HG02884 (cell line): ENCODE measurements around the gene FRRS1L.
A peak's percentile ranks its signal among the peaks of the same experiment; 100 is the strongest.
"Not testable (repeated sequence)": the region's sequence is repeated elsewhere in the genome, so short reads cannot be mapped to it uniquely, and the experiment has no call there.

Experiments used
- ATAC-seq: cut with Tn5 transposase; IDR thresholded peaks from one replicate; pipeline ENCODE4 v1.9.1; 2021; ENCODE audit warnings: mild to moderate bottlenecking, moderate library complexity; ENCODE audit not compliant: unreplicated experiment

The FRRS1L gene

GRCh38 chr9:109134167-109134578, 32.9 kb downstream of the FRRS1L start:
- ATAC-seq, result no peak

GRCh38 chr9:109133533-109133932, 33.5 kb downstream of the FRRS1L start:
- no peak for ATAC-seq

- no peak for ATAC-seq
These were observed 34.5 kb downstream of the FRRS1L start for GRCh38 chr9:109132567-109133021.

- ATAC-seq, result no peak
These were observed 37.4 kb downstream of the FRRS1L start for GRCh38 chr9:109129470-109130197.

- ATAC-seq, result not testable (repeated sequence)
These were observed 40.4 kb downstream of the FRRS1L start for GRCh38 chr9:109126671-109127070.

- no peak for ATAC-seq
These were observed 42.9 kb downstream of the FRRS1L start for GRCh38 chr9:109124121-109124520.

GRCh38 chr9:109122726-109123621, 44.1 kb downstream of the FRRS1L start:
- ATAC-seq, result no peak

GRCh38 chr9:109121232-109121796, 45.7 kb downstream of the FRRS1L start:
- ATAC-seq, result no peak

- no peak for ATAC-seq
These were observed 46.8 kb downstream of the FRRS1L start for GRCh38 chr9:109120204-109120789.

GRCh38 chr9:109119439-109120203, 47.4 kb downstream of the FRRS1L start, which contains the start of gene TMEM245:
Gene TMEM245, minus strand, starts transcription at chr9:109119947. Its CDS starts 34 bp downstream, at chr9:109119913.
- peak; percentile 85 for ATAC-seq

- no peak for ATAC-seq
These were observed 48.1 kb downstream of the FRRS1L start for GRCh38 chr9:109118808-109119438.

- no peak for ATAC-seq
These were observed 48.9 kb downstream of the FRRS1L start for GRCh38 chr9:109117856-109118807.

GRCh38 chr9:109115931-109116526, 51.0 kb downstream of the FRRS1L start:
- ATAC-seq, result no peak

- ATAC-seq, result no peak
These were observed 52.4 kb downstream of the FRRS1L start for GRCh38 chr9:109114670-109115069.

- ATAC-seq, result no peak
These were observed 53.0 kb downstream of the FRRS1L start for GRCh38 chr9:109113892-109114609.

GRCh38 chr9:109113254-109113653, 53.8 kb downstream of the FRRS1L start:
- ATAC-seq, result no peak

GRCh38 chr9:109110329-109111021, 56.6 kb downstream of the FRRS1L start:
- ATAC-seq, result peak; percentile 79
